Fibroblast of lung (primary cell): Measurements from ENCODE around the gene SLC28A1.

ENCODE experiments used
- CTCF ChIP-seq, 2 donors: IDR thresholded peaks in 1 of 2; conservative IDR thresholded peaks in 1 of 2; 1 replicate in 1 of 2; 2 replicates in 1 of 2; pipeline ENCODE4 v1.5.1; 2011 to 2012; ENCODE audit warnings: low read length in 2 of 2, control low read depth in 1 of 2, inconsistent platforms in 1 of 2, low read depth in 1 of 2, mild to moderate bottlenecking in 1 of 2
- EZH2 ChIP-seq: IDR thresholded peaks from 2 replicates; pipeline ENCODE4 v1.5.1; 2012; ENCODE audit warnings: low read length, control low read depth, mild to moderate bottlenecking; ENCODE audit errors: missing control alignments

- TF ChIP-seq CTCF (conservative IDR thresholded peaks at IDR 0.05 in 1 of 2, IDR thresholded peaks at IDR 0.05 in 1 of 2; ENCODE audit: low read depth in 1 of 2, low read length in 2 of 2) (no peak), EZH2 (no peak)
Measured at GRCh38 chr15:84987949-84988624, 103.6 kb downstream of the SLC28A1 start.
